Measurements from ENCODE around the gene RND2.

RND2 gene

DNA sequence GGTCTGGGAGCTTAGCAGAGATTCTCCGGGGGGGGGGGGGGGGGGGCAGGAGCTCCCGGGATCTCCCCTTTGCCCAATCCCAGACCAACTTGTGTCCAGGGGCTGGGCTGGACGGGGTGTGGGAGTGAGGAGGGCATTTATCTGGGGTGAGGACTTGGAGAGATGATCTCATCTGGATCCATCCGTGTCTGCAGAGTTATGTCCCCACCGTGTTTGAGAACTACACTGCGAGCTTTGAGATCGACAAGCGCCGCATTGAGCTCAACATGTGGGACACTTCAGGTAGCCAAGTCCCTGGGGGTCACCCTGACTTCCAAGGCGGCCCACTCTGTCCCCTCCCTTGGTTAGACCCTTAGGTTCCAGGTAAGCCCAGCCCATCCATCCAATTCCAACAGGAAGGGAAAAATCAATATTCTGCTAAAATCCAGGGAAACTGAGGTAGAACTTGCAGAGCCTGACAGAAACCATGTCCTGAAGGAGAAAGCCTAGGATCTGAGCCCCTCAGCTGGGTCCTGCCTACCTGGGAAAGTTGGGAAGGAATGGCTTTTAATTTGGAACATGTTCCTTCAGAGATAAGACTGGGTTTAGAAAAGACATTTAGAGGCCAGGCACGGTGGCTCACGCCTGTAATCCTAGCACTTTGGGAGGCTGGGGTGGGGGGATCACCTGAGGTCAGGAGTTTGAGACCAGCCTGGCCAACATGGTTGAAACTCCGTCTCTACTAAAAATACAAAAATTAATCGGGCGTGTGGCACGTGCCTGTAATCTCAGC, 921 bp downstream of the RND2 start:
- DNase-seq (ENCODE audit: low read depth in 1 of 2, low spot score in 1 of 2), result no peak
- in situ Hi-C loops (cut with HindIII; ENCODE audit: low pct_unique_long_range_greater_than_20kb, low sequenced_read_pairs), result no loop called here
- no peak for TF ChIP-seq JUND (IDR thresholded peaks at IDR 0.05; ENCODE audit: low read depth)

DNA sequence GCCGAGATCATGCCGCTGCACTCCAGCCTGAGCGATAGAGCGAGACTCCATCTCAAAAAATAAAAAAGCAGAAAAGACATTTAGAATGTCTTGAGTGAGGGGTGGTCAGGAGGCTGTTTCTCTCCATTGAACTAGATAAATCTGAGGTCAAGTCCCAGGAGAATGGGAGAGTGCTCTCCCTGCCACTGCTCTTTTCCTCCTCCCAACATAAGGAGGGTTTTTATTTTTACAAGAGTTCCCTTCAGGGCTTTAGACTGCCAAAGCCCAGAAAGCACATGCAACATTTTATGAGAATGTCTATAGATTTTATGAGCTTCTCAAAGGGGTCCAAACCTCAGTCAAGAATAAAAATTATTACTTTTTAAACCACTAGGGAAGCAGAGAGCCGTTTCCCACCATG, 1.6 kb downstream of the RND2 start:
- in situ Hi-C loops (cut with HindIII; ENCODE audit: low pct_unique_long_range_greater_than_20kb, low sequenced_read_pairs), result no loop called here
- no peak for DNase-seq (ENCODE audit: low read depth in 1 of 2, low spot score in 1 of 2)
- TF ChIP-seq JUND (IDR thresholded peaks at IDR 0.05; ENCODE audit: low read depth), result no peak

DNA sequence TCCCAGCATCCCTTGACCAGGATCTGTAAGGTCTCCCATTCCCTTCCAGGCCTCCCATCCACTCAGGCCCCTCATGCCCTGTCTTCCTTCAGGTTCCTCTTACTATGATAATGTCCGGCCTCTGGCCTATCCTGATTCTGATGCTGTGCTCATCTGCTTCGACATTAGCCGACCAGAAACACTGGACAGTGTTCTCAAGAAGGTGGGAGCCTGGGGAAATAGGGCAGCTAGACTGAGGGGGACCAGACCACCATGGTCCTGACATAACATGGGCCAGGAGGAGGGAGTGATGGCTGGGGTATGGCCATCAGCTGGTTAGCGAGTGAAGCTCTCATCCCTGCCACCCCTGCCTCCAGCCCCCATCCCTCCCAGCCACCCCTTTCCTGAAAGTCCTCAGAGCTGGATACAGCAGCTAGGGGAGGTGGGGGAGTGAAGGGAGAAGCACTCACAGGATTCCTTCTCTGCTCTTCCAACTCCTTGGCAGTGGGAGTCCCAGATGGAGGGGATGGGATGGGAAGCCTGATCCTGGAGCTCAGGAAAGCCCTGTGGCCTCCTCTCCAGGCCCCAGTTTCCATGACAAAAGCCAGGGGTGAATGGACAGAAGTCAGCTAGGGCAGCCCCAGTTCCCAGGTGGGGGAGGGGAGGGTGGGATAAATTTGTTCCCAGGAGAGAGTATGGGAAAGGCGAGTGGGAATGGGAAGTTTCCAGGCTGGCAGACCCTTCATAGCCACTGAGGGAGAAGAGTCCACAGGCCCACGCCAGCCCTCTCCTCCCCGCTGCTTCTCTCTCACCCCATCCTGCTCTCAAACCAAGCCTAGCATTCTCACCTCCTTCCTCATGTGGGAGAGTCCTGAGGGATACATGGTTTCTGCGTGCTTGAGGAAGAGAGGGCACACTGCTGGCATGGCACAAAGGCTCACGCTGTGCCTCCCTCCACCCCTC, 2.3 kb downstream of the RND2 start:
- in situ Hi-C loops (cut with HindIII; ENCODE audit: low pct_unique_long_range_greater_than_20kb, low sequenced_read_pairs), result no loop called here
- no peak for TF ChIP-seq JUND (IDR thresholded peaks at IDR 0.05; ENCODE audit: low read depth)
- DNase-seq (ENCODE audit: low read depth in 1 of 2, low spot score in 1 of 2), result no peak

DNA sequence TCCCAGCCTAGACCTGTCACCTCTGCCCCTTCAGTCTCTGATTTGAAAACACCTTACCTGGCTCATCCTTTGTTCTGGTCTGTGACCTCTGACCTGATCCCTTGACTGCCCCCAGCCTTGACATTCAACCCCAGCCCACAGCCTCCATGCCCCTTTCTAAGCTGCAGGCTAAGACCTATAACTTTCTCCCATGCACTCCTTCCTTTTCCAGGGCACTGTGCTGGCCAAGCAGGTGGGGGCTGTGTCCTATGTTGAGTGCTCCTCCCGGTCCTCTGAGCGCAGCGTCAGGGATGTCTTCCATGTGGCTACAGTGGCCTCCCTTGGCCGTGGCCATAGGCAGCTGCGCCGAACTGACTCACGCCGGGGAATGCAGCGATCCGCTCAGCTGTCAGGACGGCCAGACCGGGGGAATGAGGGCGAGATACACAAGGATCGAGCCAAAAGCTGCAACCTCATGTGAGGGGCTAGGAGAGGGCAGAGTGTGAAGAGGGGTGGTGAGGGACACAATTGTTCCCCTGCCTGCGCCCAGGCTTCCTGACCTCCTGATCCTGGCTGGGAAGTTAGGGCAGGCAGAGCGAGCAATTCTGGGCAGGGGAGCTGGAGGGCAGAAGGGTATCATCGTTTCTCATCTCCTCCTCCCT, 3.3 kb downstream of the RND2 start:
- DNase-seq (ENCODE audit: low read depth in 1 of 2, low spot score in 1 of 2), result no peak
- in situ Hi-C loops (cut with HindIII; ENCODE audit: low pct_unique_long_range_greater_than_20kb, low sequenced_read_pairs), result no loop called here
- no peak for TF ChIP-seq JUND (IDR thresholded peaks at IDR 0.05; ENCODE audit: low read depth)

DNA sequence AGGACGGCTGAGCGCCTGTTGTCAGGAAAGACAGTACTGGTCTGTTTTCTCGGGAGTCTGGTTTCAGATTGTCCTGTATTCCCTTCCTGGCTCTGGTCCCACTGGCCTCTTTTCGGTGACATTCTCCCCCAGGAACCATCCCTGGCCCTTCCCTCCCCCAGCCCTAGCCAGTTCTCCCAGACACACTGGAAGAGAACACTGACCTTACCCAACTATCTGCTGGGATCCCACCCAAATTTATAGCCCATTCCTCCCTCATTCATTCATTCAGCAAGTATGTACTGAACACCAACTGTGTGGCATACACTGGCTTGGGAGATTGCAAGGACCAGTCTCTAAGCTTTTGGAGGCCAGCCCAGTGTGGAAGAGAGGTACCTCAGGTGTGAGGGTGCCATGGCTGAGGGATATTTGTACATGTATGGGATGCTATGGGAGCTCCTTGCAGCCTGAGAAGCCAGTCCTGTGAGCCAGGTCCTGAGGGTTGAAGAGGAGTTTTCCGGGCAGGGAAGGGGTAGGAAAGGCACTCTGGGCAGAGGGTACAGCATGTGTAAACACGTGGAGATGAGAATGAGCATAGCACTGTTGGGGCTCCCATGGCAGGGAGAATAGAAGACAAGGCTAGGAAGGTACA, 5.2 kb downstream of the RND2 start:
- TF ChIP-seq JUND (IDR thresholded peaks at IDR 0.05; ENCODE audit: low read depth), result no peak
- no peak for DNase-seq (ENCODE audit: low read depth in 1 of 2, low spot score in 1 of 2)
- in situ Hi-C loops (cut with HindIII; ENCODE audit: low pct_unique_long_range_greater_than_20kb, low sequenced_read_pairs), result no loop called here

DNA sequence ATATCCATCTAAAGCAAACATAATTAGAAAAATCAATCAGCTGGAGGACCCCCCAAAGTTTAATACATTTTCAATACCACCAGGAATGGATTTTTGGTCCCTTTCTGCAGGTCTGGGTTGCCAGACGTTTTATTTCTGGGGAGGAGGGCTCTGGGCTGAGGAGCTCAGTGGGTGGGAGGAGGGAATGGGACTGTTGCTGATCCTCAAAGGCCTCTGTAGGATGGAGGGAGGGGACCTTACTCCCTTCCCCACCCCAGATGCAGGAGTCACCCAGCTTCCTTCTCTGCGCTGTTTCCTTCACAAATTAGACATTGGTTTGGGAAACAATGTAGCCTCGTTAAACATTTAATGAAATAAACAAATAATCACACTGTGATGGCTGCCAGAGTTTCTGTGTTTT, 6.6 kb downstream of the RND2 start:
- in situ Hi-C loops (cut with HindIII; ENCODE audit: low pct_unique_long_range_greater_than_20kb, low sequenced_read_pairs), result no loop called here
- no peak for TF ChIP-seq JUND (IDR thresholded peaks at IDR 0.05; ENCODE audit: low read depth)

DNA sequence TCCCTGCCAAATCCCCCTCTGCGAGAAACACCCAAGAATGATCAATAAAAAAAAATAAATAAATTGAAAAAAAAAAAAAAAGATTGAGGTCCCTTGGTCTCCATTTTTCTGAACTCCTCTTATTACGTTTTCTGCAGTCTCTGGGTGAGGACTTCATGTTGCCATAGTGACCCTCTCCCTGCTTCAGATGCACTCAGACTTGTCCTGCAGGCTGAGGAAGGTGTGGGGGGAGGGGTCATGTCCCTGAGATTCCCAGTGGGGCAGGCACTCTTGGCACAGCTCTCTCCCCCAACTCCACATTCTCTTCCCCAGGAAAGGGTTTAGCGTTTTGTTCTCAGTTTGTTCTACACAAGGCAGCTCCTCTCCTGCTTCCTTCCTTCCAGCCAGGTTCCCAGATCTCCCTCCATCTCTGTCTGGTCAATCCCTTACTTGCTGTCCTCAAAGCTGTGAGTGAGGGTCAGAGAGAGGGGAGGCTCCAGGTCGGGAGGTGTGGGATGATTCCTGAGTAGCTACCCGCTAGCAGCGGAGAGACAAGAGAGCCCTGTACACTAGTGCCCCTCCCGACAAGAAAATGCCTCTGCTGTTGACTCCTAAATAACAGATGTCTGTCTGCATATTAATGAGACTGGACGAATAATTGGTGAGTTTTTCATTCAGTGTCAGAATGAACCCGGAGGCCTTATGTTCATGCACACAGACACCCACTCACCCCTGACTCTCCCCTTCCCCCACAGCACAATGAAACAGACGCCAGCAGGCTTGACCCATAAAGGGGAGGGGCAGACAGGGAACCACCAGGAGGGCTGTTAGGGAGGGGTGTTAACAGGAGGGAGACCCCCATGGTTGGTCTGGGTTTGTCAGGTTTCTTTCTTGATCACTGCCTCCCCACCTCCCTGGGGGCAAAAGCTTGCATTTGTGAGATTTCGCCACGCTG, 9.2 kb downstream of the RND2 start:
- TF ChIP-seq JUND (IDR thresholded peaks at IDR 0.05; ENCODE audit: low read depth), result no peak
- DNase-seq (ENCODE audit: low read depth in 1 of 2, low spot score in 1 of 2), result peak in 1 of 2 experiments; percentile 59
- in situ Hi-C loops (cut with HindIII; ENCODE audit: low pct_unique_long_range_greater_than_20kb, low sequenced_read_pairs), result no loop called here

More for the DNA sequence above, 6.6 kb downstream of the RND2 start:
- DNase-seq (ENCODE audit: low read depth in 1 of 2, low spot score in 1 of 2), result no peak

DNA sequence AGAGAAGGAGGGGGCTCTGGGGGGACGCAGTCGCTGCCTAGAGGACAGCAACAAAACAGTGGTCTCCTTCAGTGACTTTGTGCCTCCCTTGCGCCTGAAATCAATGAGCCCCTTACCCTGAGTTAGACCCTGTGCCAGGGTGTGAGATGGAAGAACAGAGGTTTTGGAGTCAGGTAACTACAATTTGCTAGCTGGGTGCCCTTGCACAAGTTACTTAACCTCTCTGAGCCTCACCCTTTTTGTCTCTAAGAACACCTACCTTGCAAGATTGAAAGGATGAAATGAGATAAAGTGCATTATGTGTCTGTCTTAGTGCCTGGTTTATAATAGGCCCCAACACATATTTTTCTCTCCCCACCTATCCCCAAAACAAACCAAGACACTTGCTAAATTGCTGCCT, 9.9 kb downstream of the RND2 start:
- in situ Hi-C loops (cut with HindIII; ENCODE audit: low pct_unique_long_range_greater_than_20kb, low sequenced_read_pairs), result no loop called here
- TF ChIP-seq JUND (IDR thresholded peaks at IDR 0.05; ENCODE audit: low read depth), result no peak

DNA sequence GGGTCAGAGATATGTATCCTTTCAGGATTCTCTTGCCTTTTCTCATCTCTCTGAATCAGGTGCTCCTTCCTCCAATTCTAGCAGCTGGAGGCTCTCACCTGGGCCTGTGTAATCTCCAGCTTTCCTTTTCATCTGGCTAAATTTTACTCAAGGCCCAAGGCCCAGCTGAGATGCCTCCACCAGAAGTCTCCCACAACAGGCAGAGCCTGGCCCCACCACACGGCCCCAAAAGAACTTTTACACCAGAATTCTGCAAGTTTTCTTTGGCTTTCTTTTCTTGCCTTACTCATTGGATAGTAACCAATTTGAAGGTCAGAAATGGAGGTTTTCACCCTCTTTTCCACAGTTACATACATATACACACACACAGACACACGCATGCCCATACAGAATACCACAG, 14.6 kb downstream of the RND2 start:
- TF ChIP-seq JUND (IDR thresholded peaks at IDR 0.05; ENCODE audit: low read depth), result no peak
- no peak for DNase-seq (ENCODE audit: low read depth in 1 of 2, low spot score in 1 of 2)
- in situ Hi-C loops (cut with HindIII; ENCODE audit: low pct_unique_long_range_greater_than_20kb, low sequenced_read_pairs), result no loop called here

More for the DNA sequence above, 9.9 kb downstream of the RND2 start:
- no peak for DNase-seq (ENCODE audit: low read depth in 1 of 2, low spot score in 1 of 2)

DNA sequence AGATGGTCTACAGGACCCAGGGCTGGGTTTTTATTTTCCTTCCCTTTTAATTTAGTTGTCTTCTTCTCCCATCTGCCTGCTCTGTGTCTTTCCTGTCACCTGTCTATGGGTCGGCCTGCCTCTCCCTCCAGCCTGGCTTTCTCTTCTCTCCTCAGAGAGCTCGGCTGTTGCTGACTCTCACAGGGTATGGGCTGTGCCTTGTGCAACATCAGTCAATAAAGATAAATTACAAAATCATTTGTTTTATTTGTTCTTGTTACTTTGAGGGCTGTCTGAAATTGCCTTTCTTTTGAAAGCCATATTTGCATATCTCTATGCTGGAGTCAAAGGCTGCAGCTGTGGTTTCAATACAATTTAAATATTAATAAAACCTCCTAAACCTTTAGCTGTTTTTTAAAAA, 15.6 kb downstream of the RND2 start:
- in situ Hi-C loops (cut with HindIII; ENCODE audit: low pct_unique_long_range_greater_than_20kb, low sequenced_read_pairs), result no loop called here
- DNase-seq (ENCODE audit: low read depth in 1 of 2, low spot score in 1 of 2), result no peak
- no peak for TF ChIP-seq JUND (IDR thresholded peaks at IDR 0.05; ENCODE audit: low read depth)

DNA sequence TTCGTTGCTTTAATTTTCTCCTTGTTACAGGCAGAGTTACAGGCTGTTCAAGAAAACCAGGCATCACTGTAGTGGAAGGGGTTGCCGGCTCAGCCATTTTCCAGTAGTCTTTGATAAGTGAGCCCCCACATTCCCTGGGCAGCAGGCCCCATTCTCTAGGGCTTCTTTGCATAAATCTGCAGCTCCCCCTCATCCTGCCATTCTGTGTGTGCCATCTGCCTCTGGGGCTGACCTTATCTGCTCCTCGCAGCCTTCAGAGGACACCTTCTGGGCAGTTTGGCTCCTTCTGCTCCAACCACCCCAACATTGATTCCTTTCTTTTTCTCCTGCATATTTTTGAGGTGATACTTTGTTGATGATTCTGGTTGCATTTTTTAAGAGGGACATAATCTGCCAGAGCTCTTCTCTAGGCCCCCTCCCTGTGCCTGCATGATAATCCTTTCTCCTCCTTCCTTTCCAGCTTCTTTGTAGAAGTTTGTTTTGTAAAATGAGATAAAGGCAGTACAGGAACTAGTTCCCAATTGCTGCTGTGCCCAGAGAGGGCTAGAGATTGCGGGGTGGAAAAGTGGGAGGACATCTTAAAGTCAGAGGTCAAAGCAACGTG, 17.1 kb downstream of the RND2 start:
- in situ Hi-C loops (cut with HindIII; ENCODE audit: low pct_unique_long_range_greater_than_20kb, low sequenced_read_pairs), result no loop called here
- TF ChIP-seq JUND (IDR thresholded peaks at IDR 0.05; ENCODE audit: low read depth), result no peak
- no peak for DNase-seq (ENCODE audit: low read depth in 1 of 2, low spot score in 1 of 2)
